ENCODE results near the gene HERC3. TPM values are rescaled to one million over a fixed set of nuclear protein-coding genes. Genes with fewer than 3 reads are reported as not detected.
A peak's percentile ranks its signal among the peaks of the same experiment; 100 is the strongest.
"Not testable (repeated sequence)": the region's sequence is repeated elsewhere in the genome, so short reads cannot be mapped to it uniquely, and the experiment has no call there.

Gene HERC3
- total RNA-seq, 1 donor from 2014 or later, result 20.9 TPM

DNA sequence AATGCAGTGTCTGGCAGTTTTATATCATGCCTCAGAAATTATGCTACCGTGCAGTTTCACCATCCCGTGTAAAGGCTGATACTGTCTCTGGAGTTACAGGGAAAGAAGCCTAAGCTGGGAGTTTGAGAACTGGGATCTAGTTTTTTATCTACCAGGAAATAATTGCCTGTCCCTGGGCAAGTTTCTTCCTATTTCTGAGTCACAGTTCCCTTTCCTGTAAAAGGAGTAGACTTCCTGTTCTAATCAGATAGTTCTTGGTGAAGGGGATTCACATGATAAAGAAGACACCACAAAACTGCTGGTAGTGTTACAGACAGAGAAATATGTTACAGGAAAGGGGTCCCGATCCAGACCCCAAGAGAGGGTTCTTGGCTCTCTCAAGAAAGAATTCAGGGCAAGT, 17.1 kb downstream of the HERC3 start:
- ATAC-seq, result no peak

DNA sequence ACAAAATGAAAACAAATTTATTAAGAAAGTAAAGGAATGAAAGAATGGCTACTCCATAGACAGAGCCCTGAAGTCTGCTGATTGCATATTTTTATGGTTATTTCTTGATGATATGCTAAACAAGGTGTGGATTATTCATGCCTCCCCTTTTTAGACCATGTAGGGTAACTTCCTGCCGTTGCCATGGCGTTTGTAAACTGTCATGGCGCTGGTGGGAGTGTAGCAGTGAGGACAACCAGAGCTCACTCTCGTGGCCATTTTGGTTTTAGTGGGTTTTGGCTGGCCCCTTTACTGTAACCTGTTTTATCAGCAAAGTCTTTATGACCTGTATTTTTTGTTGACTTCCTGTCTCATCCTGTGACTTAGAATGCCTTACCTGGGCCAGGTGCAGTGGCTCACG, 17.5 kb downstream of the HERC3 start:
- ATAC-seq, result not testable (repeated sequence)

DNA sequence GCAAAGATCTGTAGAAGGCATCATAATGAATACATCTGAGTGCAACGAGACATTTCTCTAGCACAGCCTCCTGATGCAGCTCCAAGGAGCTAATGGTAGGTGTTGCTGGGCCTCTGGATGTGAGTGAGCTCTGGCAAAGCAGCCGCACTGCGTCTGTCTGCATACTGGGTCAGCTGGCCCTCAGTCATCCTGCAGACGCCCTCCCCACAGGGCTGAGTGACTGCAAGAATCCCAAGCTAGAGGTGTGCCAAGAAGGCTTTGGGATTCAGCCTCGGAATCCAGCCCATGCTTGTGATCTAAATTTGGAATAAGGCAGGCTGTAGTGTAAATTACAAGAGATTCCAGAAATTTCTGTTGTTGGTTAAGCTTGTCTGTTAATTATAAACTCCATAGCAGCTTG, 18.5 kb downstream of the HERC3 start:
- peak; percentile 78 for ATAC-seq

DNA sequence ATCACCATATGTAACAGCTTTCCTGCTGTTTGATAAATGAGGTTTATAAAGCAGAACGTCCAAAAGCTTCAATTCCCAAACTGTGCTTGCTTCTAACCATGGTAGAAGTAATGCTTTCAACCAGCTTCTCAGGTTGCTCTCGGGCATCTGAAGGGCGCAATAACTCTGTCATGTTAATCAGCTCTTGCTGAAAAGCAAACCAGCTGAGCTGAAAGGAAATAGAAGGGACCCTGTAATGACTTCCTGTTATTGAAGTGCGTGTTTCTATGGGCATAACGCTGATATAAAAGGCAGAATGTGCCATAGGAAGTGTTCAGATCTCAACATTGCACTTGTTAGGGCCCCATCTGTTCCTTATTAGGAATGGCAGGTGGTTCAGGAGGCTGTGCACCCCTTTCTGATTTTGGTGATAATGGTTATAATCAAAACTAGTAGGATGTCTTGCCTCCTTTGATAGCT, 21.2 kb downstream of the HERC3 start:
- no peak for ATAC-seq

DNA sequence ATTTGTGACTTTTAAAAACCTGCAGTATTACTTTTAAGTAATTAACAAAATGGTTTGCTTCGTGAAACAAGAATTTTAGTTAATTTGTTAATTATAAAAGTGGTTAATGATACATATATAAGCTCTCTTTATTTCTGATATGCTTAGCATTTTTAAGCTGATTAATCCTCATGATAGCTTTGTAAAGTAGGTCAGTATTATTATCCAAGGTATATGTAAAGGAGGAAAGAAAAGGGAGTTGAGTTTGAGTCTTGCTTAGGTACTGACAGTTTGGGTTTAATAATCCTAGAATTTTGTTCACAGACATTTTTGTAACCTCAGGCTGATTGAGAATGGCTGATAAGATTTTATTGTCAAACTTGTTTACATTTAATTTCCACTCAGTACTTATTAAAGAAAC, 21.8 kb downstream of the HERC3 start:
- no peak for ATAC-seq

DNA sequence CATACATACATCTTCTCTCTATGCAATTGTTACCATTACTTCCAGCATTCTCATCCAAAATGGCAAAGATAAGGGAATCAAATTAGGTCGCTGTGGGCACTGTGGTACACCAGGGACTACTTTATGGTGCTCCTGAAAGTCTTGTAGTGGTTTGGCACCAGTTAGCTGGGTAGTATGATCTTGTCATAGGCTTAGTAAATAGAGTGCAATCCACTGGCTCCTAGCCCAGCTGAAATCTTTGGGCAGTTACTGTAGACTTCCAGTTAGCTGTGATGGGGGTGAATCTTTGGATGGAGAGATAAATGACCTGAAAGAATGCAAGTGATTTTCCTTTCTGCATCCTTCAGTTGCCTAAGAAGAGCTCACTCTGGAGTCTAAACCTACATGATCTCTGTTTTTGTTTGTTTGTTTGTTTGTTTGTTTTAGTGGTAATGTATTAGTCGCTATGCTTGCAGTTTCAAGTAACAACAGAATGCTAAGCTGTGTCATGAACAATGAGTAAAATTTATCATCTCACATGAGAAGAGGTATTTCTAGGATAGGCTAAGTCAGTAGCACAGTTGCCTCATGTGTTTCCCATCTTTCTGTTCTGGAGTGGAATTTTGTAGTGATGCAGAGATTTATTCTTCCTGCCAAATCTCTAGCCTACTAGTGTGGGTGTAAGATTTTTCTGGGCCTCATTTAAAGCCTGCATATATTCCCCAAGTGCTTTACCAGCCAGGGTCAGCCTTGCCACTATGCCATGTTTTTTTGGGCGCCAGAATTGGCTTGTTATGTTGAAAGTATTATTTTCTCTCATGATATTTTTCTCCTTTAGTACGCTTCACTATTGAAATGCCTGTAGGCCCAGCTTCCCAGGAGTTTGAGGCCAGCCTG, 24.2 kb downstream of the HERC3 start:
- no peak for ATAC-seq

DNA sequence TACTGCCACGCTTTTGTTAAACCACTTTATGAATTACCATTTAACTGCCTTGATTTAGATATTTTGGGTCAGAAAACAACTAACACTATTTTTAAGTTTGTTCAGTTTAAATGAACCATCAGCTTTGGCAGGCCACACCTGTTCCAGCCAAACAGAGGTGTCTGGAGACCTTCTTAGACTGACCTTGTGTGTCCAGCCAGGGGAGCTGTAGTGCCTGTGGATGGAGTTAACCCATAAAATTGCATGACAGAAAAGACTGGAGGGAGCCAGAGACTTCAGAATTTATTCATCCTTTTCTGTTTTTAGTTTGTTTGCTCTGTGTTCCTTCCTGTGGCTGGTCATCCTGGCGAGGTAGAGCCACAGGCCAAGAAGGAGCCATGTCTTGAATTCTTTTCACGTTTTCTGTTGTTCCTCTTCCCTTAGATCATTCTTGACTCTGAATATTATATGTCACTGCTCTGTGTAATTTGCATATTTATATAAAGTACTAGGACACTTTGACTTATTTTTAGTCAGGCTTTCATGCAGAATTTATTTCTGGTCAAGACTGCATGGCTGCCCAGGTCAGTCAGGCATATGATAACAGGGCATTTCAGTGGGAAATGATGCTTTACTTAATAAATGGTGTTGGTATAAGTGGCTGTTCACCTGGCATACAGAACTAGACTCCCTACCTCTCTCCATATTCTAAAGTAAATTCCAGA, 26.7 kb downstream of the HERC3 start:
- ATAC-seq, result no peak

DNA sequence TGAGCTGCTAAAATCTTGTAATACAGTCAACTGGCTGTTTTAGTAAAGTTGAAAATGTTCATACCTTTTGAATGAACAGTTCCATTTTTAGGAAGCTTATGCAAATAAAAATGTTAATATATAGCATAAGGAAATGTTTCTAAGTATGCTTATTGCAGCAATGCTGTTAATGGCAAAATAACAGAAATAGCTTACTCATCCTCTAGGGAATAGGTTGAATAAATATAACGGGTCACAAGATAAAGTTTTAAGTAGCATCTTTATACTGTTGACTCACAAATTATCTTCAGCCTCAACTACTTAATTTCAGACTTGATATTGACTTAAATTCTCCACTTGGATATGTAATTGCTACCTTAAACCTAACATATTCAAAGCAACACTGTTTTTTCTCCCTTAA, 27.7 kb downstream of the HERC3 start:
- no peak for ATAC-seq

DNA sequence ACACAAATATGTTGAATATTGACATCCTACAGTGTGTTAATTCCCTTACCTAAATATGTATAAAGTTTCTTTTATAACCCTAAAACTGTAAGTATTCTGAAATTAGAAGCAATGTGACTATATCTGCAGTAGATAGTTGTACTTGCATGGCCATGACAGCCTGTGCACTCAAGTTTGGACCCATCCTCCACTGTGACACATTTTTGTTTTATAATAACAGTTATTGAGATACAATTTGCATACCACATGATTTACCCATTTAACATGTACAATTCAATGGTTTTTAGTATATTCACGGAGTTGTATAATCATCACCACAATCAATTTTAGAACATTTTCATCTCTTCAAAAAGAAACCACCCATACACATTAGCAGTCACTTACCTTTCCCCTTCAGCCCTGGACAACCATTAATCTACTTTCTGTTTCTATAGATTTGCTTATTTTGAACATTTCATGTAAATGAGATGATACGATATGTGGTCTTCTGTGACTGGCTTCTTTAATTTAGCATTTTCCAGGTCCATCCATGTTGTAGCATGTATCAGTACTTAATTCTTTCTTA, 29.6 kb downstream of the HERC3 start:
- no peak for ATAC-seq

DNA sequence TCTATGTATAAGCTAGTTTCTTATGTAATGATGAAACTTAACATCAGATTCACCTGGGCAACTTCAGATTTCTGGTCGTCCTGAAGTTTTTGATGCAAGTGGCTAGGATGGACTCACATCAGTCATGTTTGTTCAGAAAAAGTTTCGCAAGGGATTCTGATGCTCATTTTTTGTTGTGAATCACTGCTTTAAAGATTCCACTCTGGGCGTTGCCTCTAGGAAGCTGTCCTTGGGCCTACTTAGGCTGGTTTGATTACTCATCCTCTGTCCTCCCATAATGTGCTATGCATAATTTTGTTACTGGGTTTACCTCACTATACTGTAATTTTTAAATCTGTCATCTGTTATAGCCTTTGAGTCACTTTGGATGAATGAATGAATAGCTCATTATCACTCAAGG, 30.8 kb downstream of the HERC3 start:
- ATAC-seq, result peak; percentile 100

DNA sequence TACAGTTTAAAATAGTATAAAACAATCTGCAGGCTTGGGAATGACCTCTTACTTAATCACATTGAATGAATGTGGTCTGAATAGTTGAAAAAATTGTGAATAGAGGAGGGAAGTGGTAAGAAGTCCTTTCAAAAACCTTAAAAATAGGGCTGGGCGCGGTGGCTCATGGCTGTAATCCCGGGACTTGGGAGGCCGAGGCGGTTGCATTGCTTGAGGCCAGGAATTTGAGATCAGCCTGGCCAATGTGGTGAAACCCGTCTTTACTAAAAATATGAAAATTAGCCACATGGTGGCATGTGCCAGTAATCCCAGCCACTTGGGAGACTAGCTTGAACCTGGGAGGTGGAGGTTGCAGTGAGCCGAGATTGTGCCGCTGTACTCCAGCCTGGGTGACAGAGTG, 36.5 kb downstream of the HERC3 start:
- no peak for ATAC-seq

DNA sequence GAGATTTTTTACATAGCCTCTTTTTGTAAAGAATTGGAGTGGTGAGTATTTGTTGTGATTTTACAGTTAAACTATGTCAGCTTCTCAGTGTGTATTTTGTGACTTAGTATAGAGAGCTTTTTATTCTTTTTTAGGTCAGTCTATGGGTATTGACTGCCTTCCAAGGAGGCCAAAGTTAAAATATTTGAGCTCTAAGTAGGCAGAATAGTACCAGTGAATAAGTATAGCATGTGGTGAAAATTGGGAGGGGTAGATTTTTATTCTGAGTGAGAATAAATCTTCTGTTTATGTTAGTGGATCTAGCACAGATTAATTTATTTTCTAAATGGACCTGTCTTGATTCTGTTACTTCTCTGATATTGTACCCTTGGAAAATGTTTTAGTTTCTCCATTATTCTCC, 37.5 kb downstream of the HERC3 start:
- no peak for ATAC-seq

DNA sequence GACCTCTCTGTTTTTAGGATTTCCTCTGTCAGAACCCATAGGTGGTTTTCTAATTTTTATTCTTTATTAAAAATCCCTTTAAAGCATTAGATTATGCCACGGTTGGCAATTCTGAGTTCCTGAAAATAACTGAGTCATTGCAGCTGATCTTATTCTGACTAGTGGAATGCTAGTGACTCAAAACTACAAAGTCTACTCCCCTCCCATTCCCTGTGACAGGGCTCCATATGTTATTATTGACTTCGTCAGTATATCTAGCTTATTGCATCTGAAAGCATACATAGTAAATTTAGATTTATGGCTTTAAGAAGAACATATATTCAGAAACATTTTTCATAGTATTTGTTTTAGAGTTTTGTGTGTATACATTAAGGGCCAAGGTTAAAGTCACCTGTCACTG, 38.5 kb downstream of the HERC3 start:
- ATAC-seq, result peak; percentile 86

DNA sequence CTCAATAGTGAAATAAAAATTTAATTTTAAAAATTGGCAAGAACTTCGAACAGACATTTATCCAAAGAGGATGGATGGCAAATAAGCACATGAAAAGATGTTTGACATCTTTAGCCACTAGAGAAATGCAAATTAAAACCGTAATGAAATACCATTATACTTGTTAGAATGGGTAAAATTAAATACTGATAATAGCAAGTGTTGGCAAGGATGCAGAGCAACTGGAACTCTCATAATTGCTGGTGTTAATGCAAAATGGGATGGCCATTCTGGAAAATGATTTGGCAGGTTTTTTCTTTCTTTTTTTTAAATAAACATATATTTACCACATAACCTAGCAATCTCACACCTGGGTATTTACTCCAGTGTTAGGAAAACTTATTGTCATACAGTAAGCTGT, 51.7 kb downstream of the HERC3 start:
- no peak for ATAC-seq

DNA sequence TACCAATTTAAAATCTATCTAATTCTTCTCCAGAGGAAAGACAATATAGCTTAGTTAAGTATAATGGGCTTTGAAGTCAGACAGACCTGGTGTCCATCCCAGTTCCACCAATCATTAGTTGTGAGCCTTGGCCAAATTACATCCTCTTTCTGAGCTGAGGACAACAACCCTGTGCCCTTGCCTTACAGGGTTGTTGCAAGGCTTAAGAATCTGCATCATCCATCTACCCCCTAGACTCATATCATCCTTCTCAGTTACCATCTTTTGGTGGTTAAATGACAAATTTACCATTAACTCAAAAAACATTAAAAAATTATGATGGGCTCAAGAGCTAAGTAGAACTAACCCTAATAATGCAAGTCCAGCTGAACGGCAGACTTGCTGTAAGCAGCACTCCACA, 53.7 kb downstream of the HERC3 start:
- no peak for ATAC-seq

DNA sequence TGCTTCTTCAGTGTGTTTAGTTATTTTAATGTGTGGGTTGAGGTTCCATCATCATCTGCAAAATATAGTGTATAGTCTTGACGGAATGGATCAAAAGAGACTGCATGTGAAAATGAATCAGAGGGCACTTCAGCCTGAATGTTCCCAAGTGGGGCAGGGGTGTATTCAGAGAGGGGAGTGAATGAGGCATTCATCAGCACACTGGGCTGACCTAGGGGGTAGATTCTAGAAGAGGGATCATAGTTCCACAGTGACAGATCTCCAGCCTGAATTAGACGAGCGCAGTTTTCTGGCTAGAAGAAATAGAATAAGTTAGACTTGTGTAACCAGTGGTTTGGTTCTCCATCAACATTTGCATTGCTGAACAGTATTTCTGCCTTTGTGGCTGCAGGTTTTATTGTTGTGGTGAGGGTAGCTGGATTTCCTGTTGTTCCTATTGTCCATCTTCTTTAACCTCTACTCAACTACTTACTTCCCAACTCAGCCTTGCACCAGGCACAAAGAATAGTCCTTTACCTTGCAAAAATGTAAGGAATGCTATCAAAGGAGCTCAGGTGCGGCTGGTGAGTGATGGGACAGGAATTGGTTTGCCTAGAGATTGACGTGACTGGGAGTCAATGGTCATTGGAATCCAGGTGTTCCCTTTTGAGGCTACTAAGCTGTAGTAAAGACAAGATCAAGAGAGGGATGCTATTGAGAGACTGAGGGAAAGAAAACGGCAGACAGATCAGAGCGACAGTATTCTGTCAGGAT, 54.4 kb downstream of the HERC3 start:
- ATAC-seq, result no peak

DNA sequence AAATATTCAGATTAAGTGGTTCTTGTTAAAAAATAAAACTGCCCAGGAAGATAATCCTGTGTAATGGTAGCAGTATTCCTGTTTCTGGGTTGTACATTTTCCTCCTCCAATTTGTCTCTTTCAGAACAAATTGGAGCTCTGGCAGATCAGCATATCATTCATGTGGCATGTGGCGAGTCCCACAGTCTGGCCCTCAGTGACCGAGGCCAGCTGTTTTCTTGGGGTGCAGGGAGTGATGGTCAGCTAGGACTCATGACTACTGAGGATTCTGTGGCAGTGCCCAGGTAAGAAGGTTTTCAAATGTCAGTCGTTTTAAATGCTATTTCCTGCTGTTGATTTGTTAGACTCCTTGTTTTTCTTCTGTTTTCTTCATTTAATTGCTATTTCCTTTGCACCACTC, 57.4 kb downstream of the HERC3 start:
- ATAC-seq, result no peak

DNA sequence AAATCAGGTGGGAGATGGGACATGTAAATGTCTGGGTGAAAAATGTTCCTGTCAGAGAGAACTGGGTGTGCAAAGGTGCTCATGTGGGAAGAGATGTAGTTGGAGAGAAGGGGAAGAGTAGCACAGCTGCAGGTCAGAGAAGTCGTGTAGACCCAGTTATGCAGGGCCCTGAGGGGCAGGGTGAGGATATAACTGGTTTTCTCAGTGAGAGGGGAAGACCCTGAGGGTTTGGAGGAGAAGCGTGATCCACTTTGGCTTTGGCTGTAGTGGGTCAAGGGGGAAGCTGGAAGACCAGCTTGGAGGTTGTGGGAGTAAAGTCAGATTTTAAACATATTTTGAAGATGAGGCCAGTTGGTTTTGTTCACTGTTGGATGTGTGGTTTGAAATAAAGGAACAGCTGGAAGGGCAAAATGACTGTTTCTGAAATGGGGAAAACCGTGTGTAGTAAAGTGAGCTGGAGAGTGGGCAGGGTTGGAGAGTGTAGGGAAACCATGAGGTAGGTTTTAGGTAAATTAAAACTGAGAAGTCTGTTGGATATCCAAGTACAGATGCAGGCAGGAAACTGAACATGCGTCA, 61.2 kb downstream of the HERC3 start:
- ATAC-seq, result no peak

DNA sequence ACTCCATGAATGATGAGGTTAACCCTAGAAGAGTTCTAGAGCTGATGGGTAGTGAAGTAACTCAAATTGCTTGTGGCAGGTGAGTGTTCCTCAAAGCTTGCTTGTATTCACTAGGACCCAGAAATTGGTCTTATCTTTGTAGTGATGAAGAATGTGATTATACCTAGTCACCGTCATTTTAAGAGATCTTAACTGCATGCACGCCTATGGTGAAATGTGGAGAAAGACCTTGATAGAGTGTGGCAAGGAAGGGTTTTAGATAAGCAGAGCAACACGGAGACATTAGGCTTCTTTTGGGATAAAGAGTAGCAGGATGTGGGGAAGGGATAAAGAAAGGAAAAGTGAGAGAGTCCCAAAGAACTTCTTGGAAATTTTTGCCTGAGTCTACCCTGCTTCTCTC, 62.9 kb downstream of the HERC3 start:
- no peak for ATAC-seq

DNA sequence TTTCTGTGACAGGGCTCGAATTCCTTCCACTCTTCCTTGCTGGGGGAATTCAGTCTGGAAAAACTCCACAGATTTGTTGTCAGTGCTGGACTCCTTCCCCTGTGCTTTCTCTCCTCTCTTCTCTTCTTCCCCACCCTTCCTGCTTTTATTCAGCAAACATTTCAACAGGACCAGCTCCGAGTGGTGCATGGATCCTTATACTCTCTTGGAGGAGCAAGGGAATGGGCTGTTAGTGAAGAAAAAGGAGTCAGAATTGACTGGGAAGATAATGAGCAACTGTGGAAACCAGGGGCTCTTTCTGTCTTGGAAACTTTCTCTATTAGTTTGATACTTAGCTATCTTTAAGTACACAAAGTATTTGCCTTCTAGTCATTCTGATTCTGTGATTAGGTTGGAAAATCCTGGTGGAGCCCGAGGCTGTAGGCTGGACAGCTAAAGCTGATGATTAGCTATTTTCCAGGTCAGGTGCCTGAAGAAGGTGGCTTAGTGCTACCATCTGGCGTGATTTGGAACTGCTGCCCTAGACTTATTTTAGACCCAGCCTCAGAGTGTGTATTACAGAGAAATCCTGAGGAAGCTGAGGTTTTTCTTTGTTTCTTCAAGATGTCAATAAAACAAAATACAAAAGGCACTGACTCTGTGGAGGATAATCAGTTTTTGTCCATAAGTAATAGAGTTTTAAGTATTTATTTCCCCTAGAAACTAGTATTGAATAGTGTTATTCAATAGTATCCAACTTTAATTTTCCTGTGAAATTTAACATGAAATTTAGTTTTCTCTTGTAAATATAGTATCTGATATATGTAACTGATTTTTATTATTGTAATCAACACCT, 67.0 kb downstream of the HERC3 start:
- ATAC-seq, result peak; percentile 92

DNA sequence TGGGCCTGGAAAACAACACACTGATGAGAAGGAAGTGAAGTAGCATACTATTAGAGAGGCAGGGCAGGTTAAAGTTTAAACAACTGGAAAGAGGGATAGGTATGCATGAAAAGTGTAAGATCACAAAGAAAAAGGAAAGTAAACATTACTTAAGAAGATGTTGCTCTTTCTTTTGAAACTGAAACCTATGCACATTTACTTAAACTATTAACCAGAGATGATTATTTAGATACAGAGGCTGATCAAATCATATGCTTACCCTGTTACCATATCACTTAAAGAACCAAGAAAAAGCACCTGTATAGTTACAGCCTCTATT, 67.6 kb downstream of the HERC3 start:
- ATAC-seq, result no peak

All from esophagus mucosa (tissue), 1 donor.